ENCODE results near the gene RNF214. TPM values are rescaled to one million over a fixed set of nuclear protein-coding genes. Genes with fewer than 3 reads are reported as not detected.

The RNF214 gene
- total and polyA plus RNA-seq, 2 donors (not counting 1 experiment from before 2014, with no cell fraction given): 16.0 to 36.1 TPM

- Histone ChIP-seq H2AFZ (ENCODE audit: insufficient read depth, low read depth, low read length, poor library complexity, severe bottlenecking) (no peak overlapping the region), H3K9ac (ENCODE audit: low read length) (no peak overlapping the region), H3K4me2 (replicated peaks; ENCODE audit: low read depth, low read length, poor library complexity, severe bottlenecking) (no peak overlapping the region), H4K20me1 (ENCODE audit: control insufficient read depth, insufficient read depth, low read length, poor library complexity, severe bottlenecking) (no peaks in the 10 kb centered on the region), H3K4me1 (ENCODE audit: control insufficient read depth in 2 of 2, insufficient read depth in 2 of 2, low read length in 2 of 2) (no peaks in the 10 kb centered on the region), H3K4me3 (ENCODE audit: control extremely low read depth in 1 of 5, extremely low read depth in 1 of 5, insufficient read depth in 1 of 5, low read depth in 2 of 5, low read length in 4 of 5) (no peak overlapping the region), H3K79me2 (ENCODE audit: control insufficient read depth, insufficient read depth, low read length) (no peaks in the 10 kb centered on the region), H3K27ac (ENCODE audit: low read length in 2 of 2) (no peak overlapping the region), H3K36me3 (replicated peaks in 1 of 2; ENCODE audit: control extremely low read depth in 1 of 2, control insufficient read depth in 1 of 2, extremely low read depth in 1 of 2, insufficient read depth in 2 of 2, low read length in 1 of 2) (no peaks in the 10 kb centered on the region), H3K27me3 (replicated peaks in 1 of 4; ENCODE audit: control extremely low read depth in 1 of 4, control insufficient read depth in 3 of 4, insufficient read depth in 4 of 4, low read length in 3 of 4) (peaks cover 0 to 3% (median 2%) of the 10 kb centered on the region in 4 experiments), H3K9me3 (ENCODE audit: control extremely low read depth in 1 of 3, control insufficient read depth in 2 of 3, insufficient read depth in 1 of 3, low read length in 2 of 3) (no peaks in the 10 kb centered on the region)
- H3K4me1 Mint-ChIP-seq: no peaks in the 10 kb centered on the region
- CTCF ChIA-PET: no interaction called here
- DNase-seq (no peak), ATAC-seq (ENCODE audit: low read depth) (no peak)
- peaks cover 8% of the 10 kb centered on the region for H3K27me3 Mint-ChIP-seq
- no peak overlapping the region for H3K4me3 Mint-ChIP-seq
- TF ChIP-seq CTCF (IDR thresholded peaks at IDR 0.05) (no peak), EZH2 (IDR thresholded peaks at IDR 0.05; ENCODE audit: borderline replicate concordance, insufficient read depth, low read depth, low read length, poor library complexity, severe bottlenecking) (no peak)
- intact Hi-C loops (cut with micrococcal nuclease): no loop called here
- H3K9me3 Mint-ChIP-seq (ENCODE audit: insufficient read depth): no peaks in the 10 kb centered on the region
- 95% methylated on average over 4 of the region's 7 CpGs for WGBS (ENCODE audit: insufficient coverage)
- POLR2A ChIA-PET: no interaction called here
- no peak overlapping the region for H3K27ac Mint-ChIP-seq
Observed at GRCh38 chr11:117302228-117302627, 69.8 kb downstream of the RNF214 start.

GRCh38 chr11:117303101-117303500, 70.6 kb downstream of the RNF214 start:
- POLR2A ChIA-PET: no interaction called here
- ATAC-seq (ENCODE audit: low read depth) (no peak), DNase-seq (no peak)
- Histone ChIP-seq H3K27ac (ENCODE audit: low read length in 2 of 2) (no peak overlapping the region), H3K4me2 (replicated peaks; ENCODE audit: low read depth, low read length, poor library complexity, severe bottlenecking) (no peak overlapping the region), H3K79me2 (ENCODE audit: control insufficient read depth, insufficient read depth, low read length) (no peaks in the 10 kb centered on the region), H3K4me3 (ENCODE audit: control extremely low read depth in 1 of 5, extremely low read depth in 1 of 5, insufficient read depth in 1 of 5, low read depth in 2 of 5, low read length in 4 of 5) (no peak overlapping the region), H4K20me1 (ENCODE audit: control insufficient read depth, insufficient read depth, low read length, poor library complexity, severe bottlenecking) (no peaks in the 10 kb centered on the region), H3K9me3 (ENCODE audit: control extremely low read depth in 1 of 3, control insufficient read depth in 2 of 3, insufficient read depth in 1 of 3, low read length in 2 of 3) (no peaks in the 10 kb centered on the region), H3K4me1 (ENCODE audit: control insufficient read depth in 2 of 2, insufficient read depth in 2 of 2, low read length in 2 of 2) (no peaks in the 10 kb centered on the region), H3K9ac (ENCODE audit: low read length) (no peak overlapping the region), H3K27me3 (replicated peaks in 1 of 4; ENCODE audit: control extremely low read depth in 1 of 4, control insufficient read depth in 3 of 4, insufficient read depth in 4 of 4, low read length in 3 of 4) (peaks cover 0 to 3% (median 2%) of the 10 kb centered on the region in 4 experiments), H3K36me3 (replicated peaks in 1 of 2; ENCODE audit: control extremely low read depth in 1 of 2, control insufficient read depth in 1 of 2, extremely low read depth in 1 of 2, insufficient read depth in 2 of 2, low read length in 1 of 2) (no peaks in the 10 kb centered on the region), H2AFZ (ENCODE audit: insufficient read depth, low read depth, low read length, poor library complexity, severe bottlenecking) (no peak overlapping the region)
- Mint-ChIP-seq H3K27ac (no peak overlapping the region), H3K27me3 (peaks cover 9% of the 10 kb centered on the region), H3K4me1 (no peaks in the 10 kb centered on the region), H3K4me3 (no peak overlapping the region), H3K9me3 (ENCODE audit: insufficient read depth) (no peaks in the 10 kb centered on the region)
- intact Hi-C loops (cut with micrococcal nuclease): no loop called here
- TF ChIP-seq EZH2 (IDR thresholded peaks at IDR 0.05; ENCODE audit: borderline replicate concordance, insufficient read depth, low read depth, low read length, poor library complexity, severe bottlenecking): no peak
- TF ChIP-seq CTCF (IDR thresholded peaks at IDR 0.05): no peak
- WGBS (ENCODE audit: insufficient coverage): 83% methylated on average over 4 of the region's 4 CpGs
- CTCF ChIA-PET: no interaction called here
